ENCODE results near the gene CHPT1.

CHPT1 gene

GRCh38 chr12:101743724-101744472 is 46.5 kb downstream of the CHPT1 start:
- DNase-seq (ENCODE audit: low read depth) = peak; percentile 88
- peak overlapping the region; percentile 3; the same call in 1 of the 2 replicates for H3K4me3 ChIP-seq (ENCODE audit: low read depth, low read length)
- TF ChIP-seq CTCF (IDR thresholded peaks at IDR 0.05; ENCODE audit: insufficient read depth, low read depth, low read length, missing control alignments) = peak; percentile 8

- no peak for DNase-seq (ENCODE audit: low read depth)
- H3K4me3 ChIP-seq (ENCODE audit: low read depth, low read length) = no peak overlapping the region
- TF ChIP-seq CTCF (IDR thresholded peaks at IDR 0.05; ENCODE audit: insufficient read depth, low read depth, low read length, missing control alignments) = no peak
These were observed 48.0 kb downstream of the CHPT1 start for GRCh38 chr12:101745481-101745880.

DNA sequence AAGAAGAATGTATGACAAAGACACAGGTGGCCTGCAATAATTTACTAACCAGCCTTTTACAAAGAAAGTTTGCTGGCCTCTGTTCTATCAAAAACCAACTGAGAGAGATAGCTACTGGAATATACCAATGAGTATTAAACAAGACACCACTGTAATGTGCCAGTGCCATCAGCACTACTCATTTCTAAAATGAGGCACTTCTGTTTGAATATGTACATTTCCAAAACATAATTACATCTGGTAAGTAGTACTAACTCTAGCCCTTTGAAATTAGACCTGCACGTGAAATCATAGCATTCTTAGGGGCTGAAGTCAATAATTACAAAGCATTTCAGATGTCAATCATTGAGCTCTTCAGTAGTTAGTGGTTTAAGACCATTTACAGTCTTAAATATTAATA is 48.8 kb downstream of the CHPT1 start:
- no peak for TF ChIP-seq CTCF (IDR thresholded peaks at IDR 0.05; ENCODE audit: insufficient read depth, low read depth, low read length, missing control alignments)
- no peak overlapping the region for H3K4me3 ChIP-seq (ENCODE audit: low read depth, low read length)
- DNase-seq (ENCODE audit: low read depth) = no peak

DNA sequence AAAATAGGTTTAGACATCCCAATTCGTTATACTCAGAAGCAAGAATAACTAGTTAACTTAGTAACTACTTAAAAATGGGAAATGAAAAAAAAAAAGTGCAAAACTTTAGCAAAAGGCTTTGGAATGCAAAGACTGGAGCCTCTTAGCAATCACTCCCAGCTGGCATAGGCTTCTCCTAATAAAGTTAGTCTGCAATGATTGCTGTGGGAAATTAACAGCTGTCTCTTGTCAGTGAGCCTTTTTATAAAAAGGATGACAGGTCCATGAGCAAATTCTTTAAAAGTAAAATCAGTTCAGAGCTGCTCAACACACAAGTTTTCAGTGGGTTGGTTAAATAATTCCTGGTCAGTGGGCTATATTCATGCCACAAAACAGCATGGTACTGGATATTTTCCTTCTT is 49.2 kb downstream of the CHPT1 start:
- no peak for DNase-seq (ENCODE audit: low read depth)
- no peak overlapping the region for H3K4me3 ChIP-seq (ENCODE audit: low read depth, low read length)
- TF ChIP-seq CTCF (IDR thresholded peaks at IDR 0.05; ENCODE audit: insufficient read depth, low read depth, low read length, missing control alignments) = no peak

DNA sequence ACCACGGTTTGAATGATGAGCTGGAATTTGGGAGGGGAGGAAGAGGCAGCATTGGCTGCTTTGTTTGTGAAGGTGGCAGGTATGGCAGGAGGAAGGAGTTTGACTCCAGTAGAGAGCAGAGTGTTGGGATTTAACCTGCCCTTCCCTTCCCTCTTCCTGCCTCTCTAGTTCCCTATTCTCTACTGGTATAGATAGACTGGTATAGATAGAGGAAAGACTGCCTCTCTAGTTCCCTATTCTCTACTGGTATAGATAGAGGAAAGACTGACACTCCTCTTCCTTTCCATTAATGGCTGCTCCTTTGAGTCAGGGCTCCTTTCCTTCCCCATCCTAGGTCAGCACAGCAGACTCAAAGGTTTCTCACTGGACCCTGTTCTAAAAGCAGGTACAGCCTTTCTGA is 50.3 kb downstream of the CHPT1 start:
- H3K4me3 ChIP-seq (ENCODE audit: low read depth, low read length) = no peak overlapping the region
- no peak for TF ChIP-seq CTCF (IDR thresholded peaks at IDR 0.05; ENCODE audit: insufficient read depth, low read depth, low read length, missing control alignments)
- no peak for DNase-seq (ENCODE audit: low read depth)

- DNase-seq (ENCODE audit: low read depth) = no peak
- H3K4me3 ChIP-seq (ENCODE audit: low read depth, low read length) = no peak overlapping the region
- TF ChIP-seq CTCF (IDR thresholded peaks at IDR 0.05; ENCODE audit: insufficient read depth, low read depth, low read length, missing control alignments) = no peak
These were observed 51.5 kb downstream of the CHPT1 start for GRCh38 chr12:101748907-101749306.

DNA sequence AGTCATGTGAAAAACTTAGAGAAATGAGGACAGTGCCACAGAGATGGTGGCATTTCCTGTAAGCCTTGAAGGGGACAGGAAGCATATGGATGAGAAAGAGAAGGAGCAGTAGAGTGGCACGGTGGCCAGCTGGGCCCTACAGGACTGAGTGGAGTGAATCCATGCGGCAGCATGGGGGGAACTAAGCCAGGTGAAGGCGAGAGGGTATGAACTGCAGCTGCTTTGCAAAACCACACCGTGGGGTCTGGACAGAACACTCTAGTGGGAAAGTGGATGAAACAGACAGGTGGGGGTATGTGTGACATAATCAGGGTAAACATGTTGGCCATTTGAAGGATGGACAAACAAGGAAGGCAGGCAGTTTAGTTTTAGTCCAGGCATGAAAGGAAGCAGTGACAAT is 52.2 kb downstream of the CHPT1 start:
- H3K4me3 ChIP-seq (ENCODE audit: low read depth, low read length) = no peak overlapping the region
- no peak for TF ChIP-seq CTCF (IDR thresholded peaks at IDR 0.05; ENCODE audit: insufficient read depth, low read depth, low read length, missing control alignments)
- no peak for DNase-seq (ENCODE audit: low read depth)
